NCI-H2227 (cell line): ENCODE measurements around the gene XKR7.

Experiments used
- DNase-seq: peaks from one replicate; lab custom pipeline; 2025; ENCODE audit not compliant: unreplicated experiment; lab: John Stamatoyannopoulos, UW

XKR7 gene

GRCh38 chr20:31975874-31976273 is 7.9 kb downstream of the XKR7 start:
- no peak for DNase-seq

GRCh38 chr20:31977080-31977479 is 9.1 kb downstream of the XKR7 start:
- no peak for DNase-seq

GRCh38 chr20:31979713-31980426 is 11.9 kb downstream of the XKR7 start:
- DNase-seq: no peak

- no peak for DNase-seq
Observed at GRCh38 chr20:31981784-31982183, 13.8 kb downstream of the XKR7 start.

DNA sequence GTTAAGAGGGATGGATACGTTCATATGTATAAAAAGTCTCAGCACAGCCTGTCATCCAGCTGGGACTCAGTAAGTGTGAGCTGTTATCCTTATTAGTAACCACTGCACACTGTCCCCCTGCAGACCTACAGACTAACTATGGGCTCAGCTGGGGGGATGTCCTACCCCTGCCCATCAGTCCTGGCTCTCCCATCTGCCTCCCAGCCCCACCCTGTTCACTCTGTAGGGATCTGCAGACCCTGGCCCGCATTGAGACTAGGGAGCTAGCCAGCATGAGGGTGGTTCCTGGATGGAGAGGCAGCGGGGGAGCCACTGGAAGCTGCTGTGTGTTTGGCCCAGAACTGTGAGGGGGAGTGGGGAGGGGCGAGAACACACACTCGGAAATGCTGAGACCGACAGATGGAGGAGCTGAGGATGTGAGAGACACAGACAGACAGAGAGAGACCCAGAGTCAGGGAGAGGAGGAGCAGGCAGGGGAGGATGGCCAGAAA is 17.1 kb downstream of the XKR7 start:
- no peak for DNase-seq

- no peak for DNase-seq
Observed at GRCh38 chr20:31987744-31988143, 19.8 kb downstream of the XKR7 start.

GRCh38 chr20:31988430-31989015 is 20.6 kb downstream of the XKR7 start:
- DNase-seq: no peak

DNA sequence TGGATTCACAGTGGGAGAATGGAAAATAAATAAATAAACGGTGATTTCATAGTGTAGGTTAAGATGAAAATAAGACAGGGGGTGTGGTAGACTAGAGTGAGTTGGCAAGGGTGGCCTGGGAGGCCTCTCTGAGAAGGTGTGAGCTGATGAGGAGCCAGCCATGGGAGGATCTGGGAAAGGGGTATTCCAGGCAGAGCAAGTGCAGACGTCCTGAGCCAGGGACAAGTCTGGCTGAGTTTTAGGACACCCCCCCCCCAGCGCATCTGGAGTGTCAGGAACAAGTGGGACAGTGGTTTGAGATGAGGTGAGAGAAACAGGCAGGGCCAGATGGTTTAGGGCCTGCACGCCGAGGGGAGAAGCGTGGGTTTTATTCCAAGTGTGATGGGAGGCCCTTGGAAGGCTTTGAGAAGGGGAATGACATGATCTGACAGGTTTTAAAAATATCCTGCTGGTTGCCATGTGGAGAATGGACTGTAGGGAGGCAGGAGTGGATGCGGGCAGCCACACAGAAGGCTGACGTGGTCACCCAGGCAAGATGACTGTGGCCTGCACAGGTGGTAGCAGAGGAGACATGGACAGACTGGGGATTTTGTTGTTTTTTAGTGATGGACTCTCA is 21.2 kb downstream of the XKR7 start:
- no peak for DNase-seq

GRCh38 chr20:31990641-31991338 is 22.8 kb downstream of the XKR7 start:
- DNase-seq: no peak

- DNase-seq: no peak
Observed at GRCh38 chr20:31991339-31991705, 23.4 kb downstream of the XKR7 start.

- DNase-seq: no peak
Observed at GRCh38 chr20:31992086-31992485, 24.1 kb downstream of the XKR7 start.

- no peak for DNase-seq
Observed at GRCh38 chr20:31996996-31997395, 29.0 kb downstream of the XKR7 start.

- no peak for DNase-seq
Observed at GRCh38 chr20:31998246-31998645, 30.3 kb downstream of the XKR7 start.

GRCh38 chr20:32003325-32003724 is 35.4 kb downstream of the XKR7 start:
- no peak for DNase-seq

- peak; percentile 10 for DNase-seq
Observed at GRCh38 chr20:32004963-32005362, 37.0 kb downstream of the XKR7 start.

- DNase-seq: no peak
Observed at GRCh38 chr20:32006053-32006452, 38.1 kb downstream of the XKR7 start.

DNA sequence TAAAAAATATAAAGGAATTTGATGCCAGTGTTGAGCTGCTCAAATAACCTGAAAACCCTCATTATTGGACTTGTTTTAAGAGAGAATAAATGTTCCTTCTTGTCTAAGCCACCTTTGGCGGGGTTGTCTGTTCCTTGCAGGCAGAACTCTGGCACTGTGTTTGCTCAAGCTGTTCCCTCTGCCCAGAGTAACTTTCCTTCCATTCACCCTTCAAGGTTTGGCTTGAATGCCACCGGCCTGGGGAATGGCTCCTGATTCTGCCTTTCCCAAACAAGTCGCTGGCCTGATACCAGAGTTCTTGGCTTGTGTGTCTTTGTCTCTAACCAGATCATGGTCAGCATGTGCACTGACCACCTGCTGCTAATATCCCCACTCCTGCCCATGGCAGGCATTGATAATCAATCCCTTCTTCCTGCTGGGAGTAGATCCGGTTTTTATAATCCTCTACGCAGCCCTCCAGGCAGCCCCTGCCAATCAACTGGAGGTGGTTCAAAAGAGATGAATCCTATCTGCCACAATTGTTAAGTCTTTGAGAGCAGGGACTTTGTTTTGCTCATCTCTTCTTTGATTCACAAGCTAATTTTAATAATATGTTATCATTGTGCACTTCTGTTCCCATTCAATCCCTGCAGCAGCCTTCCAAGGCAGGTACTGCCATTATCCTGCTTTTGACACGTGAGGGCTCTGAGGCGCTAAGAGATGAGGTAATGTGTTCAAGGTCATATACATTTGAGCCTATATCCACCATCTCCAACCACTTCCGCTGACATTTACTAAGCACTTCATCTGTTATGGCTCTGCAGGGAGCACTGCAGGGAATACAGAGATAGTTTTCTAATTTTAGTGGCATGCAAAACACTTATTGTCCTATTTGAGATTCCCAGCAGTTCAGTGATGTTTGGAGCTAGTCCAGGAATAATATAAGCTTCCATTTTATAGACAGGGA is 39.2 kb downstream of the XKR7 start:
- DNase-seq: peak; percentile 73

GRCh38 chr20:32007787-32008616 is 40.1 kb downstream of the XKR7 start:
- no peak for DNase-seq

- no peak for DNase-seq
Observed at GRCh38 chr20:32009564-32009963, 41.6 kb downstream of the XKR7 start.

- DNase-seq: no peak
Observed at GRCh38 chr20:32010101-32010500, 42.1 kb downstream of the XKR7 start, which contains the start of gene CCM2L. Gene CCM2L (plus strand): TSS chr20:32010438. CDS start chr20:32010455, 17 bp downstream.
